ENCODE data around the gene PKMYT1. TPM values are rescaled to one million over a fixed set of nuclear protein-coding genes. Genes with fewer than 3 reads are reported as not detected.

The PKMYT1 gene
- total RNA-seq, 4 donors from 2014 or later = 0.81 to 0.88 TPM; not detected in 2

- intact Hi-C loops (cut with DNase I) = no loop called here
- Histone ChIP-seq H3K27me3 (no peaks in the 10 kb centered on the region), H3K36me3 (no peaks in the 10 kb centered on the region), H3K9me3 (no peaks in the 10 kb centered on the region), H3K4me3 (replicated peaks in 1 of 3) (no peak overlapping the region), H3K27ac (no peak overlapping the region), H3K4me1 (peaks cover 0 to 3% of the 10 kb centered on the region in 2 donors)
- DNase-seq = no peak
- WGBS, 2 donors = 87 to 88% methylated on average over 6 of the region's 6 CpGs
- TF ChIP-seq POLR2A (IDR thresholded peaks at IDR 0.05) (no peak), CTCF (IDR thresholded peaks at IDR 0.05) (no peak)
These were observed 19.7 kb upstream of the PKMYT1 start for GRCh38 chr16:2999929-3000328.

- 82 to 88% methylated on average over 11 to 12 of the region's 13 CpGs for WGBS, 2 donors
- intact Hi-C loops (cut with DNase I) = no loop called here
- no peaks in the 10 kb centered on the region for H3K4me1 ChIP-seq
- H3K27ac ChIP-seq = no peak overlapping the region
- DNase-seq = no peak
- H3K4me3 ChIP-seq (replicated peaks in 1 of 3) = no peak overlapping the region
- H3K36me3 ChIP-seq = no peaks in the 10 kb centered on the region
- no peaks in the 10 kb centered on the region for H3K27me3 ChIP-seq
- TF ChIP-seq CTCF (IDR thresholded peaks at IDR 0.05) = no peak
- no peak for TF ChIP-seq POLR2A (IDR thresholded peaks at IDR 0.05)
- H3K9me3 ChIP-seq = no peaks in the 10 kb centered on the region
These were observed 16.1 kb upstream of the PKMYT1 start for GRCh38 chr16:2996298-2996697.

- Histone ChIP-seq H3K4me1 (no peaks in the 10 kb centered on the region), H3K36me3 (no peaks in the 10 kb centered on the region), H3K27me3 (no peaks in the 10 kb centered on the region), H3K27ac (no peak overlapping the region), H3K9me3 (no peaks in the 10 kb centered on the region), H3K4me3 (replicated peaks in 1 of 3) (no peak overlapping the region)
- intact Hi-C loops (cut with DNase I) = no loop called here
- no peak for TF ChIP-seq CTCF (IDR thresholded peaks at IDR 0.05)
- no peak for TF ChIP-seq POLR2A (IDR thresholded peaks at IDR 0.05)
- WGBS, 2 donors = 85 to 90% methylated on average over 11 to 14 of the region's 14 CpGs
- no peak for DNase-seq
These were observed 12.3 kb upstream of the PKMYT1 start for GRCh38 chr16:2992383-2993081.

- 85 to 89% methylated on average over 11 to 12 of the region's 12 CpGs for WGBS, 2 donors
- no peaks in the 10 kb centered on the region for H3K27me3 ChIP-seq
- no peak overlapping the region for H3K27ac ChIP-seq
- no peaks in the 10 kb centered on the region for H3K4me1 ChIP-seq
- H3K4me3 ChIP-seq (replicated peaks in 1 of 3) = no peak overlapping the region
- no peaks in the 10 kb centered on the region for H3K36me3 ChIP-seq
- H3K9me3 ChIP-seq = no peaks in the 10 kb centered on the region
- intact Hi-C loops (cut with DNase I) = no loop called here
- TF ChIP-seq CTCF (IDR thresholded peaks at IDR 0.05) = no peak
- TF ChIP-seq POLR2A (IDR thresholded peaks at IDR 0.05) = no peak
- DNase-seq = no peak
These were observed 11.5 kb upstream of the PKMYT1 start for GRCh38 chr16:2991566-2992261.

GRCh38 chr16:2990891-2991290 is 10.6 kb upstream of the PKMYT1 start:
- WGBS, 2 donors = 69 to 80% methylated on average over 6 to 10 of the region's 10 CpGs
- no peak for DNase-seq
- no peaks in the 10 kb centered on the region for H3K36me3 ChIP-seq
- intact Hi-C loops (cut with DNase I) = no loop called here
- no peaks in the 10 kb centered on the region for H3K27me3 ChIP-seq
- no peak overlapping the region for H3K4me3 ChIP-seq (replicated peaks in 1 of 3)
- no peak overlapping the region for H3K27ac ChIP-seq
- no peak for TF ChIP-seq CTCF (IDR thresholded peaks at IDR 0.05)
- TF ChIP-seq POLR2A (IDR thresholded peaks at IDR 0.05) = no peak
- H3K4me1 ChIP-seq = no peaks in the 10 kb centered on the region
- no peaks in the 10 kb centered on the region for H3K9me3 ChIP-seq

Data from thyroid gland (tissue), 4 donors.